HK-2 (cell line): ENCODE results near the gene ANO7.

Experiments
- DNase-seq: peaks from one replicate; pipeline ENCODE4 v3.0.0-alpha.2; 2018; ENCODE audit not compliant: unreplicated experiment

ANO7 gene

DNA sequence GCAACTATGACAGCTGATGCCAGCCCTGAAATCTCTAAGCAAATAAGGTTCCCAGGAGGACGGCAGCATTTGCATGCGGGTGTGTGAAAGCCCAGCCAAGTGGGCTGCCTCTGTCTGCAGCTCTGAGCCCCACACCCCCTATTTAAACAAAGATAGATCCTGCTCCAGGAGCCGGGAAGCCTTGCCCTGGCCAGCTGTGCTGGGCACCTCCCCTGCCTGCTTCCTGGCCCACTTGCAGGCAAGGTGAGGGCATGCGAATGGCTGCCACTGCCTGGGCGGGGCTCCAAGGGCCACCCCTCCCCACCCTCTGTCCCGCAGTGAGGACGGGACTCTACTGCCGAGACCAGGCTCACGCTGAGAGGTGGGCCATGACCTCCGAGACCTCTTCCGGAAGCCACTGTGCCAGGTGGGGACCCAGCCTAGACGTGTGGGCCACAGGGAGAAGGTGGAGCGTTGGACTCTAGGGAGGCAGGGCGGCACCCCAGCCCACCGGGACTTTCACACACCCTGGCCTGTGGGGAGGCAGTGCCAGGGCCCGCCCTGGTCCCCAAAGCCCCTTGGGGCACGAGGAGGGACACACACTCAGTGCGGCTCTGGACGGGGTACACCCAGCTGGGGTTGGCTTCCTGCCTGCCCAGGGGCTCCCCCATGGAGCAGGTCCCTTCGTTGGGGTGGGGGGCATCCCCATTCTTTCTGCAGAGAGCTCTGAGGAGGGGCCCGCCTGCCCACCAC lies at the start of gene ANO7:
Gene ANO7, plus strand, starts transcription at position 317 of the 732 bp plus-strand sequence. CDS start 1,387 bp downstream, outside the sequence.
- no peak for DNase-seq

GRCh38 chr2:241139531-241140444 lies 48.7 kb upstream of the ANO7 start:
- DNase-seq = peak; percentile 24

- DNase-seq = no peak
Measured at GRCh38 chr2:241140445-241140840, 48.0 kb upstream of the ANO7 start.

- DNase-seq = no peak
Measured at GRCh38 chr2:241141214-241141770, 47.2 kb upstream of the ANO7 start.

- DNase-seq = no peak
Measured at GRCh38 chr2:241142063-241142462, 46.4 kb upstream of the ANO7 start.

GRCh38 chr2:241142593-241142992 lies 45.9 kb upstream of the ANO7 start:
- no peak for DNase-seq

DNA sequence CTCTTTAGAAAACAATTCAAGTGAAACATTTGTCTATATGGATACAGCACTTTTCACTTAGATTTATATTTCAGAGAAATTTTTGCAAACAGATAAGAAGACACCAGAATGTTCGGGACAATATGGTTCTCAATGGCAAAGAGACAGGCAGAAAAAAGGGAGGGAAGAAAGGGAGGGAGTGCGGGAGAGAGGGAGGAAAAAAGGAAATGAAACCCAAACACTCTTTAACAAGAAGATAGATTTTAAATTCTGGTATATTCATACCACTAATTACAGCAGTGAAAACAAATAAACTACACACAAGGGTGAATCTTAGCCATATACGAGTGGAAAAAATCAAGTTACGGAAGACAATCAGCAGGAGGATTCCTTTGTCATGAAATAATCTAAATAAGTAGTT lies 42.2 kb upstream of the ANO7 start:
- DNase-seq = no peak

GRCh38 chr2:241147336-241147735 lies 41.1 kb upstream of the ANO7 start:
- no peak for DNase-seq

DNA sequence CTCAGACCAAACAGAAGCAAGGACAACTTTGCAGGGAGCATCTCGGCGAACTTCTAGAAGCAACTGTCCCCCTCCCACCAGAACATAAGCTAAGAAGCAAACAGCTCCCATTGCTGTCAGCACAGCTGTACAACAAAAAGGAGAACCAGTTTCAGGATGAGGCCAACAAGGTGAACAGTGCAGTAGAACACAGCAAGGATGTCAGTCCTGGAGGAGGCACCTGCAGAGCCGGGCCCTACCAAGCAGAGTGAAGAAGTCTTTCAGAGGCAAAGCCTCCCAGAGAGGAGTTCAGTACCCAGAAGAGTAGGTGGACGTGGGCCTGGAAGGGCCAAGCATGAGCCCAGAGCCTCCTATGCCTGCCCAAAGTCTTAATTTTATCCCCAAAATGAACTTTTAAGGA lies 40.2 kb upstream of the ANO7 start:
- no peak for DNase-seq

- peak; percentile 95 for DNase-seq
Measured at GRCh38 chr2:241148891-241149674, 39.4 kb upstream of the ANO7 start, which contains the start of gene PASK. TSS of gene PASK (minus strand) at chr2:241149472. CDS start at chr2:241143032, 6,440 bp downstream.

- DNase-seq = no peak
Measured at GRCh38 chr2:241149675-241149924, 38.9 kb upstream of the ANO7 start.

DNA sequence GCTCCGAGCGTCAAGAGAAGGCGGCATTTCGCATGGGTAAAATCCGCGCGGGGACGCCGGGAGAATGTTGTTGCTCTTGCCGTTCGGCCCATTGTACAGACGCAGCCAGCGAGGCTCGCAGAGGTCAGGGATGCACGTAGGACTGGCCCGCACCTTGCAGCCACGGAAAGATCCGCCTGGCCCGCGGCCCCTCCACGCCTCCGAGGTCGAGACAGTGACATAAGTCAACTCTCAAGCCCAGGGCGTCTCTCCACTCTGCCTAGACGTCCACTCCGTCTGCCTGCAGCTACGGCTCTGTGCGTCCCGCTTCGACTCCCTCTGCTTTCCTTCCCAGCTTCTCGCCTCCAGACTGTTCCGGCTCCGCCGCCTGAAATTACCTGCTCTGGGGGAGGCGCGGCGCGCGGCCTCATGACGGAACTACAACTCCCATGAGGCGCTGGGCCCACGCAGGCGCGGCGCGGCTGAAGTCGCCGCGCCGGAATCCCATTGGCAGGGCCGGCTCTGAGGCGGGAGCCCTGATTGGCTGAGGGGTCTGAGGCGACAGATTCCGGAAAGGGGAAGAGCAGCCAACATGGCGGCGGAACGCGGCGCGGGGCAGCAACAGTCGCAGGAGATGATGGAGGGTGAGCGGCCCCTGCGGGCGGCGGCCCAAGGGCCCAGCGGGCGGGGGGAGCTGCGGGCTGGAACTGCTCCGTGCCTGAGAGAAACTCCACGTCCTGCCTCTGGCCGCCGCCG lies 38.4 kb upstream of the ANO7 start, which contains the start of gene PPP1R7:
Gene PPP1R7, plus strand, starts transcription at position 543 of the 735 bp plus-strand sequence. Its CDS starts 29 bp downstream, at position 572.
- peak; percentile 97 for DNase-seq

GRCh38 chr2:241150660-241151530 lies 37.6 kb upstream of the ANO7 start:
- no peak for DNase-seq

DNA sequence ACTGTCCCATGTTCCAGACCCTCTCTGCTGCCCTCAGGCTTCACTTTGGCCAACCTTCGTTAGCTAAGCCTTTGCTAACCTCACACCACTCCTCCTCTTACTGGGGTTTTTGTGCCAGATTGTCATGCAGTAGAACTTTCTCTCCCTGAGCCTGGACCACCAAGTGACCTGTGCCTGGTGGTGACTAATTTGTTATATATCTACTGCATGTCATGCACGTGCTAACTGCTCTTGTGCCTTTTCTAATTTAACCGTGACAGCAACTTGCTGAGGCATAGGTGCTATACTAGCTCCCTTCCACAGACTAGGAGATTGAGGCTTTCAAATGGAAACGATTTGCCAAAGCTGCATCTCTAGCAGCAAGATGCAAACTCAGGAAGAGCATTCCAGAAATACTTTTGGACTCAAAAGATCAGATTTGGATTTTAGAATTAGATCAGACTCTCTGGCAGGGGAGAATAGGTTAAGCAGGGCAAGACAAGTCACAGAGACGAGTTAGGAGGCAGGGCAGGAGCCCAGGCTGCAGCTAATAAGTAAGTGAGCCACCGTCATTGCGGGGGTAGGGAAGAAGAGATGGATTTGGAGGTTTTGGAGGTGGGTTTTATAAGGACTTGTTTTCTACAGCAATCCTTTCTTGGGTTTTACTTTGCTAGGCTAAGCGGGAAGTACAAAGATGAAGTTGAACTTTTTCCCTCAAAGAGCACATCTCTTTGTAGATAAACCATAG lies 36.4 kb upstream of the ANO7 start:
- DNase-seq = no peak

- no peak for DNase-seq
Measured at GRCh38 chr2:241153616-241154015, 34.9 kb upstream of the ANO7 start.

GRCh38 chr2:241154915-241155314 lies 33.6 kb upstream of the ANO7 start:
- no peak for DNase-seq

GRCh38 chr2:241155936-241156335 lies 32.5 kb upstream of the ANO7 start:
- DNase-seq = no peak

GRCh38 chr2:241156971-241157441 lies 31.5 kb upstream of the ANO7 start:
- DNase-seq = no peak

DNA sequence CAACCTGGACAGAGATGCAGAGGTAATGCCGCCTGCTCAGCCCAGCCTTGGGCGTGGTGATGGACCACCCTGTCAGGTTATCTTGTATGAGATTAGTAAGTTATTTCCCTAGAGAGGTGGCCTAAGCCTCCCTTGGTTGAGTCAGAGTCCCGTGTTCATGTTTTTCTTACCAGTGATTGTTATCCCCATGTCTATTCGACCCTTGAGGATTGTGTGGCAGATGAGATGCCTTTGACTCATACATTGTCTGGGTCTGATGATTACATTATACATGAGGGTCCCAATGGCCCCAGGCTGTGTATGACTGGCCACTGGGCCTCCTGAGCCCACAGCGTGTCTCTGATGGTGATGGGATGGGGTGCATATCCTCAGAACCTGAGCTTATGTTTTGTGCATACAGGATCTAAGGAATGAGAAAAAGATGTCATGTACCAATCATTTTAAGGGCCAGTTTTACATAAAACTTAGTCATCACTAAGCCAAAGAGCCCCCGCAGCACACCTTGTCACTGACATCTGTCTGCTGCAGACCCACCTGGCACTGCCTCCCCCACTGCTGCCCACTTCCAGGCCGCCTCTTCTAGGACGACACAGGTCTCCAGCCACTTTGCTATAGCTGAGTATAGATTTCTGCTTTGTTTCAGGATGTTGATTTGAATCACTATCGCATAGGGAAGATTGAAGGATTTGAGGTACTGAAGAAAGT lies 30.5 kb upstream of the ANO7 start:
- DNase-seq = no peak
